ENCODE results near the gene HTRA3.

- TF ChIP-seq CTCF (IDR thresholded peaks at IDR 0.05; ENCODE audit: insufficient read depth, low read length): no peak
- no peak for TF ChIP-seq POLR2AphosphoS5 (IDR thresholded peaks at IDR 0.05; ENCODE audit: low read depth)
- TF ChIP-seq REST (IDR thresholded peaks at IDR 0.05; ENCODE audit: insufficient replicate concordance, low read depth): no peak
- no peak for TF ChIP-seq GABPA (IDR thresholded peaks at IDR 0.05; ENCODE audit: low read depth)
- TF ChIP-seq SPI1 (IDR thresholded peaks at IDR 0.05; ENCODE audit: borderline replicate concordance, low read depth): no peak
Observed at GRCh38 chr4:8277356-8278008, 7.9 kb downstream of the HTRA3 start.
